HepG2 (cell line): ENCODE measurements around the gene SPTSSA. TPM values are rescaled to one million over a fixed set of nuclear protein-coding genes. Genes with fewer than 3 reads are reported as not detected.

Source experiments
- ATF7-NPFF ChIP-seq: sonication (generic); formaldehyde crosslinking; IDR thresholded peaks from 2 replicates; pipeline ENCODE4 v1.8.1; 2023; ENCODE audit warnings: mild to moderate bottlenecking, low read depth, missing genetic modification reagents, moderate library complexity
- CENPX ChIP-seq: sonication (generic); formaldehyde crosslinking; IDR thresholded peaks from 2 replicates; pipeline ENCODE4 v1.9.0; 2021; ENCODE audit warnings: mild to moderate bottlenecking, missing genetic modification reagents, moderate library complexity
- HMG20B ChIP-seq: conservative IDR thresholded peaks from 2 replicates; pipeline ENCODE4 v1.6.1; 2016; ENCODE audit warnings: missing genetic modification reagents, missing compliant biosample characterization
- HNF1B ChIP-seq: sonication (generic); formaldehyde crosslinking; IDR thresholded peaks from 2 replicates; pipeline ENCODE4 v1.5.1; 2020; ENCODE audit warnings: mild to moderate bottlenecking, moderate library complexity, missing genetic modification reagents
- HNRNPL ChIP-seq: fragments of 200-400 bp; formaldehyde crosslinking; IDR thresholded peaks from 2 replicates; pipeline ENCODE4 v1.6.1; 2017; ENCODE audit warnings: mild to moderate bottlenecking, low read depth, low read length
- KDM6A ChIP-seq: IDR thresholded peaks from 2 replicates; pipeline ENCODE4 v1.6.1; 2016; ENCODE audit warnings: low read depth
- MIER2 ChIP-seq: IDR thresholded peaks from 2 replicates; pipeline ENCODE4 v1.6.1; 2016; ENCODE audit warnings: missing biosample characterization, missing genetic modification reagents
- MYNN ChIP-seq: sonication (generic); formaldehyde crosslinking; IDR thresholded peaks from 2 replicates; pipeline ENCODE4 v1.4.0; 2020; ENCODE audit warnings: mild to moderate bottlenecking, low read depth, missing genetic modification reagents
- PHB2 ChIP-seq: fragments of 450-650 bp; IDR thresholded peaks from 2 replicates; pipeline ENCODE4 v1.6.1; 2018; ENCODE audit not compliant: partially characterized antibody
- PHF8 ChIP-seq: sonication (generic); formaldehyde crosslinking; IDR thresholded peaks from 2 replicates; pipeline ENCODE4 v1.5.0; 2020; ENCODE audit warnings: missing genetic modification reagents
- PLSCR1 ChIP-seq: sonication (generic); formaldehyde crosslinking; IDR thresholded peaks from 2 replicates; pipeline ENCODE4 v1.5.0; 2020; ENCODE audit warnings: missing genetic modification reagents, mild to moderate bottlenecking, borderline replicate concordance
- RBAK ChIP-seq: sonication (generic); formaldehyde crosslinking; IDR thresholded peaks from 2 replicates; pipeline ENCODE4 v1.5.1; 2020; ENCODE audit warnings: mild to moderate bottlenecking, missing genetic modification reagents
- SOX6 ChIP-seq, 2 experiments: fragments of 450-650 bp in 1 of 2; sonication (generic) in 1 of 2; formaldehyde crosslinking in 1 of 2; IDR thresholded peaks; 2 replicates each; pipeline versions ENCODE4 v1.4.0 to v1.6.1; 2017 to 2020; ENCODE audit warnings: antibody characterized with exemption in 1 of 2, mild to moderate bottlenecking in 1 of 2, missing genetic modification reagents in 1 of 2
- TOE1 ChIP-seq: sonication (generic); formaldehyde crosslinking; IDR thresholded peaks from 2 replicates; pipeline ENCODE4 v1.4.0; 2020; ENCODE audit warnings: mild to moderate bottlenecking, missing genetic modification reagents
- U2AF1 ChIP-seq: fragments of 200-400 bp; formaldehyde crosslinking; optimal IDR thresholded peaks from 2 replicates; pipeline ENCODE3; 2017; ENCODE audit warnings: mild to moderate bottlenecking, low read depth, low read length
- XBP1 ChIP-seq: sonication (generic); formaldehyde crosslinking; IDR thresholded peaks from 2 replicates; pipeline ENCODE4 v1.5.0; 2020; ENCODE audit warnings: missing genetic modification reagents
- XRCC5 ChIP-seq: fragments of 200-400 bp; formaldehyde crosslinking; optimal IDR thresholded peaks from 2 replicates; pipeline ENCODE3; 2017; ENCODE audit warnings: mild to moderate bottlenecking, low read length
- ZFAT ChIP-seq: sonication (generic); formaldehyde crosslinking; conservative IDR thresholded peaks from 2 replicates; pipeline ENCODE4 v1.8.1; 2023; ENCODE audit warnings: missing genetic modification reagents, inconsistent platforms
- ZNF143 ChIP-seq: sonication (generic); formaldehyde crosslinking; IDR thresholded peaks from 2 replicates; pipeline ENCODE4 v1.4.0; 2020; ENCODE audit warnings: missing genetic modification reagents
- ZNF235 ChIP-seq: sonication (generic); formaldehyde crosslinking; IDR thresholded peaks from 2 replicates; pipeline ENCODE4 v1.8.1; 2023; ENCODE audit warnings: mild to moderate bottlenecking, missing genetic modification reagents, borderline replicate concordance
- ZNF30 ChIP-seq: sonication (generic); formaldehyde crosslinking; IDR thresholded peaks from 2 replicates; pipeline ENCODE4 v1.5.0; 2020; ENCODE audit warnings: mild to moderate bottlenecking, missing genetic modification reagents
- ZNF382 ChIP-seq: sonication (generic); formaldehyde crosslinking; IDR thresholded peaks from 2 replicates; pipeline ENCODE4 v1.5.0; 2020; ENCODE audit warnings: missing genetic modification reagents, mild to moderate bottlenecking, borderline replicate concordance
- ZNF549 ChIP-seq: sonication (generic); formaldehyde crosslinking; IDR thresholded peaks from 2 replicates; pipeline ENCODE4 v1.5.0; 2020; ENCODE audit warnings: missing genetic modification reagents
- ZNF709 ChIP-seq: sonication (generic); formaldehyde crosslinking; IDR thresholded peaks from 2 replicates; pipeline ENCODE4 v1.5.0; 2020; ENCODE audit warnings: mild to moderate bottlenecking, missing genetic modification reagents
- ZNF781 ChIP-seq: sonication (generic); formaldehyde crosslinking; IDR thresholded peaks from 2 replicates; pipeline ENCODE4 v1.5.1; 2020; ENCODE audit warnings: borderline replicate concordance, mild to moderate bottlenecking, missing genetic modification reagents; ENCODE audit errors: not compliant biosample characterization
- polyA plus RNA-seq, 8 experiments: library from polyadenylated mRNA; depleted of rRNA in 3 of 8; stranded (reverse) in 7 of 8; unstranded in 1 of 8; fragments of >200 nt; fragmentation: Illumina TruSeq in 4 of 8; extraction: Trizol in 4 of 8; gene quantifications; 2 replicates each; pipeline versions ENCODE4 v1.2.1 to v1.2.3, GENCODE V29; 2011 to 2016; ENCODE audit warnings: low read depth in 4 of 8, missing spikeins in 1 of 8, mixed read lengths in 1 of 8; ENCODE audit not compliant: insufficient read depth in 1 of 8
- total RNA-seq, 5 experiments: library from RNA; depleted of rRNA; stranded (reverse); fragments of >200 nt; fragmentation: Illumina TruSeq; extraction: Trizol; gene quantifications; 2 replicates each; pipeline ENCODE4 v1.2.3, GENCODE V29; 2016; ENCODE audit warnings: low read depth in 1 of 5
- TF ChIP-seq, protein P1 (sequence below): IDR thresholded peaks from 2 replicates; pipeline ENCODE4 v1.6.1; 2012; ENCODE audit warnings: low read length, improper control_type of control experiment

Gene SPTSSA
- total and polyA plus RNA-seq, 2 of the 13 experiments (the other 11 are each of a cell fraction or from before 2014, with no cell fraction given), result 19.1 to 86.1 TPM

GRCh38 chr14:34462132-34462893 is at the start of gene SPTSSA (continued):
- TF ChIP-seq PLSCR1 (CRISPR knock-in tag), result no peak
- 0 out of 2 replicates have a peak, but pooled peaks have one; percentile 53 for TF ChIP-seq HMG20B (CRISPR knock-in tag)
- no peak for TF ChIP-seq PHB2
- no peak for TF ChIP-seq MIER2
- TF ChIP-seq ZNF709 (CRISPR knock-in tag), result 0 out of 2 replicates have a peak, but pooled peaks have one; percentile 74
- no peak for TF ChIP-seq XBP1 (CRISPR knock-in tag)
- TF ChIP-seq ATF7-NPFF (CRISPR knock-in tag), result 0 out of 2 replicates have a peak, but pooled peaks have one; percentile 91
- peak; percentile 98 for TF ChIP-seq PHF8
- TF ChIP-seq ZNF30 (CRISPR knock-in tag), result no peak; the same call in 1 of the 2 replicates
- peak; percentile 29; the same call in 1 of the 2 replicates for TF ChIP-seq ZNF143
- TF ChIP-seq ZNF549 (CRISPR knock-in tag), result no peak
- no peak for TF ChIP-seq SOX6 (IDR thresholded peaks at IDR 0.05)
- peak; percentile 48; the same call in 1 of the 2 replicates for TF ChIP-seq SOX6 (CRISPR knock-in tag; IDR thresholded peaks at IDR 0.05)
- 0 out of 2 replicates have a peak, but pooled peaks have one; percentile 36 for TF ChIP-seq HNRNPL
- no peak for TF ChIP-seq ZFAT
- no peak for TF ChIP-seq HNF1B (CRISPR knock-in tag)
- TF ChIP-seq TOE1 (CRISPR knock-in tag), result no peak
- peak; percentile 95 for TF ChIP-seq ZNF235 (CRISPR knock-in tag)
- no peak for TF ChIP-seq U2AF1
- TF ChIP-seq RBAK (CRISPR knock-in tag), result no peak
- peak; percentile 44 for TF ChIP-seq ZNF781 (CRISPR knock-in tag)
- TF ChIP-seq CENPX (CRISPR knock-in tag), result no peak
- TF ChIP-seq KDM6A (CRISPR knock-in tag), result 0 out of 2 replicates have a peak, but pooled peaks have one; percentile 14
- TF ChIP-seq, protein P1, sequence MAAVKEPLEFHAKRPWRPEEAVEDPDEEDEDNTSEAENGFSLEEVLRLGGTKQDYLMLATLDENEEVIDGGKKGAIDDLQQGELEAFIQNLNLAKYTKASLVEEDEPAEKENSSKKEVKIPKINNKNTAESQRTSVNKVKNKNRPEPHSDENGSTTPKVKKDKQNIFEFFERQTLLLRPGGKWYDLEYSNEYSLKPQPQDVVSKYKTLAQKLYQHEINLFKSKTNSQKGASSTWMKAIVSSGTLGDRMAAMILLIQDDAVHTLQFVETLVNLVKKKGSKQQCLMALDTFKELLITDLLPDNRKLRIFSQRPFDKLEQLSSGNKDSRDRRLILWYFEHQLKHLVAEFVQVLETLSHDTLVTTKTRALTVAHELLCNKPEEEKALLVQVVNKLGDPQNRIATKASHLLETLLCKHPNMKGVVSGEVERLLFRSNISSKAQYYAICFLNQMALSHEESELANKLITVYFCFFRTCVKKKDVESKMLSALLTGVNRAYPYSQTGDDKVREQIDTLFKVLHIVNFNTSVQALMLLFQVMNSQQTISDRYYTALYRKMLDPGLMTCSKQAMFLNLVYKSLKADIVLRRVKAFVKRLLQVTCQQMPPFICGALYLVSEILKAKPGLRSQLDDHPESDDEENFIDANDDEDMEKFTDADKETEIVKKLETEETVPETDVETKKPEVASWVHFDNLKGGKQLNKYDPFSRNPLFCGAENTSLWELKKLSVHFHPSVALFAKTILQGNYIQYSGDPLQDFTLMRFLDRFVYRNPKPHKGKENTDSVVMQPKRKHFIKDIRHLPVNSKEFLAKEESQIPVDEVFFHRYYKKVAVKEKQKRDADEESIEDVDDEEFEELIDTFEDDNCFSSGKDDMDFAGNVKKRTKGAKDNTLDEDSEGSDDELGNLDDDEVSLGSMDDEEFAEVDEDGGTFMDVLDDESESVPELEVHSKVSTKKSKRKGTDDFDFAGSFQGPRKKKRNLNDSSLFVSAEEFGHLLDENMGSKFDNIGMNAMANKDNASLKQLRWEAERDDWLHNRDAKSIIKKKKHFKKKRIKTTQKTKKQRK, result no peak
- TF ChIP-seq XRCC5, result peak; percentile 50
- TF ChIP-seq ZNF382, result no peak
- no peak for TF ChIP-seq MYNN (CRISPR knock-in tag)
